Ishikawa (cell line): ENCODE results near the gene SLC8B1.

Source experiments
- CEBPB ChIP-seq: IDR thresholded peaks from 2 replicates; pipeline ENCODE4 v1.6.1; 2012
- CREB1 ChIP-seq: IDR thresholded peaks from 2 replicates; pipeline ENCODE4 v1.6.1; 2012; ENCODE audit warnings: low read depth
- EP300 ChIP-seq: IDR thresholded peaks from 2 replicates; pipeline ENCODE4 v1.6.1; 2012; ENCODE audit warnings: borderline replicate concordance
- FOXM1 ChIP-seq: IDR thresholded peaks from 2 replicates; pipeline ENCODE4 v1.6.1; 2012; ENCODE audit warnings: low read depth, borderline replicate concordance
- NFIC ChIP-seq: IDR thresholded peaks from 2 replicates; pipeline ENCODE4 v1.6.1; 2012
- TAF1 ChIP-seq: IDR thresholded peaks from 2 replicates; pipeline ENCODE4 v1.6.1; 2012; ENCODE audit warnings: low read depth, mild to moderate bottlenecking
- TEAD4 ChIP-seq: IDR thresholded peaks from 2 replicates; pipeline ENCODE4 v1.6.1; 2012
- YY1 ChIP-seq: IDR thresholded peaks from 2 replicates; pipeline ENCODE4 v1.6.1; 2012; ENCODE audit warnings: low read depth
- TF ChIP-seq, protein P1 (sequence below): IDR thresholded peaks from 2 replicates; pipeline ENCODE4 v1.6.1; 2012; ENCODE audit warnings: low read depth, mild to moderate bottlenecking
- TF ChIP-seq, protein P2 (sequence below): IDR thresholded peaks from 2 replicates; pipeline ENCODE4 v1.6.1; 2012

DNA sequence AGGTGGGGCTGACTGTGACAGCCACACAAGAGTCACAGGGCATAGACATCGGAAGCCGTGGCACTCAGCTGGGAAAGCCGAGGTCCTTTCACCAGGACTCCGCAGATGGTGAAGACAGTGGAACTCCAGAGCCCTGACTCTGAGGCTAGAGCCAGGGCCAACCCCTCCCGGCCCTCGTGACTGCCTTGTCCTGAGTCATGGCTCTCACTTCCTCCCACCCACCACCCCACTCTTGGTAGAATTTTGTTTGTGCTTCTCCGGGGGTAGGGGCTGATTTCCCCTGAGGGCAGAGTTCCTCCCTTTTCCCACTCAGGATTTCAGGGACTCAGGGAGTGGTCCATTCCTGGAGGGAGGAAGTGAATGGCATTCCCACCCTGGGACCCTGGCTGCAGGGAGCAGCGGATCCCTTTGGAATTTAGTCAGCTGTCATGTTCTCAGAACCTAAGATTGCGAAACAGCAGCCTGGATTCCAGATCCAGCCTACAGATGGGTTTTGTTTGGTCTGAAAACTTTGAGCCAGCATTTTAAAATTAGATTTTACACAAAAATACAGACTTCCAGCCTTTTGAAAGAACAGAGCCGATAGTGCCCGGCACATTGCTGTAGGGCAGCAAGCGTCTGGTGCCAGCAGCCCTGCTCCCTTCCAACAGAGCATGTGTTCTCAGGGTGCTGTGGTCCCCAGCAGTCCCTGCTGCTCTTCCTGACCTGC lies 62.9 kb downstream of the SLC8B1 start:
- TF ChIP-seq CEBPB (peak; percentile 75), FOXM1 (no peak), EP300 (no peak), TAF1 (no peak), YY1 (no peak), CREB1 (no peak), NFIC (no peak), TEAD4 (no peak)
- TF ChIP-seq, protein P1, sequence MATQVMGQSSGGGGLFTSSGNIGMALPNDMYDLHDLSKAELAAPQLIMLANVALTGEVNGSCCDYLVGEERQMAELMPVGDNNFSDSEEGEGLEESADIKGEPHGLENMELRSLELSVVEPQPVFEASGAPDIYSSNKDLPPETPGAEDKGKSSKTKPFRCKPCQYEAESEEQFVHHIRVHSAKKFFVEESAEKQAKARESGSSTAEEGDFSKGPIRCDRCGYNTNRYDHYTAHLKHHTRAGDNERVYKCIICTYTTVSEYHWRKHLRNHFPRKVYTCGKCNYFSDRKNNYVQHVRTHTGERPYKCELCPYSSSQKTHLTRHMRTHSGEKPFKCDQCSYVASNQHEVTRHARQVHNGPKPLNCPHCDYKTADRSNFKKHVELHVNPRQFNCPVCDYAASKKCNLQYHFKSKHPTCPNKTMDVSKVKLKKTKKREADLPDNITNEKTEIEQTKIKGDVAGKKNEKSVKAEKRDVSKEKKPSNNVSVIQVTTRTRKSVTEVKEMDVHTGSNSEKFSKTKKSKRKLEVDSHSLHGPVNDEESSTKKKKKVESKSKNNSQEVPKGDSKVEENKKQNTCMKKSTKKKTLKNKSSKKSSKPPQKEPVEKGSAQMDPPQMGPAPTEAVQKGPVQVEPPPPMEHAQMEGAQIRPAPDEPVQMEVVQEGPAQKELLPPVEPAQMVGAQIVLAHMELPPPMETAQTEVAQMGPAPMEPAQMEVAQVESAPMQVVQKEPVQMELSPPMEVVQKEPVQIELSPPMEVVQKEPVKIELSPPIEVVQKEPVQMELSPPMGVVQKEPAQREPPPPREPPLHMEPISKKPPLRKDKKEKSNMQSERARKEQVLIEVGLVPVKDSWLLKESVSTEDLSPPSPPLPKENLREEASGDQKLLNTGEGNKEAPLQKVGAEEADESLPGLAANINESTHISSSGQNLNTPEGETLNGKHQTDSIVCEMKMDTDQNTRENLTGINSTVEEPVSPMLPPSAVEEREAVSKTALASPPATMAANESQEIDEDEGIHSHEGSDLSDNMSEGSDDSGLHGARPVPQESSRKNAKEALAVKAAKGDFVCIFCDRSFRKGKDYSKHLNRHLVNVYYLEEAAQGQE: no peak
- TF ChIP-seq, protein P2, sequence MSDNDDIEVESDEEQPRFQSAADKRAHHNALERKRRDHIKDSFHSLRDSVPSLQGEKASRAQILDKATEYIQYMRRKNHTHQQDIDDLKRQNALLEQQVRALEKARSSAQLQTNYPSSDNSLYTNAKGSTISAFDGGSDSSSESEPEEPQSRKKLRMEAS: no peak
